HG03565 (cell line): ENCODE results near the gene TRIM10.
"Not testable (repeated sequence)": the region's sequence is repeated elsewhere in the genome, so short reads cannot be mapped to it uniquely, and the experiment has no call there.

ENCODE experiments used
- ATAC-seq: cut with Tn5 transposase; IDR thresholded peaks from one replicate; pipeline ENCODE4 v1.9.1; 2021; ENCODE audit warnings: mild to moderate bottlenecking, moderate library complexity; ENCODE audit not compliant: unreplicated experiment

TRIM10 gene

GRCh38 chr6:30175765-30176164 lies 14.8 kb upstream of the TRIM10 start:
- ATAC-seq = no peak

- no peak for ATAC-seq
Observed at GRCh38 chr6:30172681-30173080, 11.7 kb upstream of the TRIM10 start.

- no peak for ATAC-seq
Observed at GRCh38 chr6:30171677-30172471, 10.9 kb upstream of the TRIM10 start.

GRCh38 chr6:30169658-30170614 lies 8.9 kb upstream of the TRIM10 start:
- ATAC-seq = no peak

- ATAC-seq = no peak
Observed at GRCh38 chr6:30168741-30169140, 7.7 kb upstream of the TRIM10 start.

GRCh38 chr6:30167101-30167500 lies 6.1 kb upstream of the TRIM10 start:
- no peak for ATAC-seq

GRCh38 chr6:30165238-30165637 lies 4.2 kb upstream of the TRIM10 start:
- not testable (repeated sequence) for ATAC-seq

- no peak for ATAC-seq
Observed at GRCh38 chr6:30164714-30165113, 3.7 kb upstream of the TRIM10 start.

GRCh38 chr6:30163918-30164654 lies 3.1 kb upstream of the TRIM10 start:
- ATAC-seq = no peak

GRCh38 chr6:30163090-30163917 lies 2.3 kb upstream of the TRIM10 start, which contains the start of gene TRIM15:
Gene TRIM15 (plus strand): TSS chr6:30163546. CDS start chr6:30163685, 139 bp downstream.
- ATAC-seq = no peak

- ATAC-seq = no peak
Observed at GRCh38 chr6:30162265-30163089, 1.5 kb upstream of the TRIM10 start.

GRCh38 chr6:30160008-30160784 lies 815 bp downstream of the TRIM10 start:
- no peak for ATAC-seq

GRCh38 chr6:30158475-30159040 lies 2.5 kb downstream of the TRIM10 start:
- ATAC-seq = no peak

- no peak for ATAC-seq
Observed at GRCh38 chr6:30157999-30158398, 3.0 kb downstream of the TRIM10 start.

- no peak for ATAC-seq
Observed at GRCh38 chr6:30157581-30157980, 3.4 kb downstream of the TRIM10 start.

GRCh38 chr6:30156774-30157173 lies 4.2 kb downstream of the TRIM10 start:
- ATAC-seq = no peak

- no peak for ATAC-seq
Observed at GRCh38 chr6:30156262-30156599, 4.8 kb downstream of the TRIM10 start.

- no peak for ATAC-seq
Observed at GRCh38 chr6:30155520-30156261, 5.3 kb downstream of the TRIM10 start.
